ENCODE results near the gene CENPO. TPM values are rescaled to one million over a fixed set of nuclear protein-coding genes. Genes with fewer than 3 reads are reported as not detected.

CENPO gene
- total RNA-seq, 1 experiment from 2014 or later, result 27.9 TPM

- no TSS peak for BruUV-seq (replicated peaks)
- Histone ChIP-seq H3K4me1 (ENCODE audit: control insufficient read depth in 1 of 2, insufficient read depth in 2 of 2, low read length in 2 of 2) (no peaks in the 10 kb centered on the region), H3K9me3 (ENCODE audit: control insufficient read depth in 1 of 2, insufficient read depth in 1 of 2, low read depth in 1 of 2, low read length in 2 of 2) (no peaks in the 10 kb centered on the region), H2AFZ (ENCODE audit: low read depth, low read length, poor library complexity, severe bottlenecking) (no peak overlapping the region), H3K9ac (ENCODE audit: low read length) (no peak overlapping the region), H3K79me2 (ENCODE audit: insufficient read depth, low read length) (no peaks in the 10 kb centered on the region; the same call in 1 of the 2 replicates), H3K36me3 (ENCODE audit: control insufficient read depth in 1 of 2, insufficient read depth in 2 of 2, low read length in 2 of 2) (peaks cover 2 to 3% of the 10 kb centered on the region in 2 experiments; a peak in 2 of 4 replicates), H3K27me3 (ENCODE audit: insufficient read depth, low read length) (no peaks in the 10 kb centered on the region), H3K4me2 (ENCODE audit: low read length) (no peak overlapping the region), H3K9me2 (ENCODE audit: insufficient read depth) (no peaks in the 10 kb centered on the region), H3K27ac (ENCODE audit: low read depth, low read length) (no peak overlapping the region), H3K4me3 (replicated peaks in 1 of 2; ENCODE audit: low read depth in 1 of 2, low read length in 2 of 2) (no peak overlapping the region), H4K20me1 (ENCODE audit: insufficient read depth) (no peaks in the 10 kb centered on the region)
- DNase-seq (ENCODE audit: low read depth, low spot score) (no peak), ATAC-seq (no peak)
- ChIA-PET CTCF (no interaction called here), POLR2A (no interaction called here), RAD21 (ENCODE audit: low non-redundant PET in 1 of 2, low total read pairs in 2 of 2, uncharacterized antibody in 2 of 2, unreplicated experiment in 2 of 2) (no interaction called here)
- TF ChIP-seq EZH2 (IDR thresholded peaks at IDR 0.05) (no peak), ZFX (IDR thresholded peaks at IDR 0.05) (no peak), CTCF (IDR thresholded peaks at IDR 0.05 in 2 of 3, conservative IDR thresholded peaks at IDR 0.05 in 1 of 3; ENCODE audit: borderline replicate concordance in 1 of 3, insufficient read depth in 1 of 3, low read depth in 2 of 3, low read length in 2 of 3) (no peak), YY1 (IDR thresholded peaks at IDR 0.05; ENCODE audit: extremely low read depth, insufficient replicate concordance, low read depth, low read length) (no peak), CBX3 (IDR thresholded peaks at IDR 0.05; ENCODE audit: low read depth) (no peak), POLR2AphosphoS5 (IDR thresholded peaks at IDR 0.05; ENCODE audit: low read depth, low read length) (no peak), SP1 (IDR thresholded peaks at IDR 0.05; ENCODE audit: low read depth) (no peak), CEBPB (IDR thresholded peaks at IDR 0.05; ENCODE audit: low read depth) (no peak), SRF (IDR thresholded peaks at IDR 0.05; ENCODE audit: low read depth) (no peak), POLR2A (IDR thresholded peaks at IDR 0.05; ENCODE audit: borderline replicate concordance, extremely low read depth, insufficient read depth, insufficient read length) (no peak), TCF7L2 (IDR thresholded peaks at IDR 0.05; ENCODE audit: borderline replicate concordance, extremely low read depth, insufficient read depth, insufficient read length) (no peak), RAD21 (IDR thresholded peaks at IDR 0.05; ENCODE audit: low read depth) (no peak), JUND (IDR thresholded peaks at IDR 0.05) (no peak), EGR1 (IDR thresholded peaks at IDR 0.05; ENCODE audit: low read depth) (no peak)
- TF ChIP-seq, protein P1, sequence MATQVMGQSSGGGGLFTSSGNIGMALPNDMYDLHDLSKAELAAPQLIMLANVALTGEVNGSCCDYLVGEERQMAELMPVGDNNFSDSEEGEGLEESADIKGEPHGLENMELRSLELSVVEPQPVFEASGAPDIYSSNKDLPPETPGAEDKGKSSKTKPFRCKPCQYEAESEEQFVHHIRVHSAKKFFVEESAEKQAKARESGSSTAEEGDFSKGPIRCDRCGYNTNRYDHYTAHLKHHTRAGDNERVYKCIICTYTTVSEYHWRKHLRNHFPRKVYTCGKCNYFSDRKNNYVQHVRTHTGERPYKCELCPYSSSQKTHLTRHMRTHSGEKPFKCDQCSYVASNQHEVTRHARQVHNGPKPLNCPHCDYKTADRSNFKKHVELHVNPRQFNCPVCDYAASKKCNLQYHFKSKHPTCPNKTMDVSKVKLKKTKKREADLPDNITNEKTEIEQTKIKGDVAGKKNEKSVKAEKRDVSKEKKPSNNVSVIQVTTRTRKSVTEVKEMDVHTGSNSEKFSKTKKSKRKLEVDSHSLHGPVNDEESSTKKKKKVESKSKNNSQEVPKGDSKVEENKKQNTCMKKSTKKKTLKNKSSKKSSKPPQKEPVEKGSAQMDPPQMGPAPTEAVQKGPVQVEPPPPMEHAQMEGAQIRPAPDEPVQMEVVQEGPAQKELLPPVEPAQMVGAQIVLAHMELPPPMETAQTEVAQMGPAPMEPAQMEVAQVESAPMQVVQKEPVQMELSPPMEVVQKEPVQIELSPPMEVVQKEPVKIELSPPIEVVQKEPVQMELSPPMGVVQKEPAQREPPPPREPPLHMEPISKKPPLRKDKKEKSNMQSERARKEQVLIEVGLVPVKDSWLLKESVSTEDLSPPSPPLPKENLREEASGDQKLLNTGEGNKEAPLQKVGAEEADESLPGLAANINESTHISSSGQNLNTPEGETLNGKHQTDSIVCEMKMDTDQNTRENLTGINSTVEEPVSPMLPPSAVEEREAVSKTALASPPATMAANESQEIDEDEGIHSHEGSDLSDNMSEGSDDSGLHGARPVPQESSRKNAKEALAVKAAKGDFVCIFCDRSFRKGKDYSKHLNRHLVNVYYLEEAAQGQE (IDR thresholded peaks at IDR 0.05; ENCODE audit: low read depth), result no peak
- TF ChIP-seq, protein P2, sequence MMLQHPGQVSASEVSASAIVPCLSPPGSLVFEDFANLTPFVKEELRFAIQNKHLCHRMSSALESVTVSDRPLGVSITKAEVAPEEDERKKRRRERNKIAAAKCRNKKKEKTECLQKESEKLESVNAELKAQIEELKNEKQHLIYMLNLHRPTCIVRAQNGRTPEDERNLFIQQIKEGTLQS (IDR thresholded peaks at IDR 0.05), result no peak
- TF ChIP-seq, protein P3, sequence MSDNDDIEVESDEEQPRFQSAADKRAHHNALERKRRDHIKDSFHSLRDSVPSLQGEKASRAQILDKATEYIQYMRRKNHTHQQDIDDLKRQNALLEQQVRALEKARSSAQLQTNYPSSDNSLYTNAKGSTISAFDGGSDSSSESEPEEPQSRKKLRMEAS (IDR thresholded peaks at IDR 0.05), result no peak
- intact Hi-C loops (cut with micrococcal nuclease), result no loop called here
Observed at GRCh38 chr2:24871852-24872333, 78.7 kb downstream of the CENPO start.
